Skeletal muscle satellite cell (primary cell): Measurements from ENCODE around the gene BMX.

Experiments used
- H3K27me3 ChIP-seq: 2 replicates; pipeline ENCODE4 v1.7.0; 2013; ENCODE audit warnings: low read length; ENCODE audit not compliant: control insufficient read depth, insufficient read depth
- H3K36me3 ChIP-seq: 2 replicates; pipeline ENCODE4 v1.7.0; 2013; ENCODE audit warnings: mild to moderate bottlenecking, control low read depth, low read length; ENCODE audit not compliant: insufficient read depth
- H3K4me1 ChIP-seq: 2 replicates; pipeline ENCODE4 v1.7.0; 2013; ENCODE audit warnings: low read length; ENCODE audit not compliant: control insufficient read depth, insufficient read depth
- H3K4me2 ChIP-seq: 2 replicates; pipeline ENCODE4 v1.7.0; 2013; ENCODE audit warnings: mild to moderate bottlenecking, low read length
- H3K4me3 ChIP-seq: 2 replicates; pipeline ENCODE4 v1.7.0; 2013; ENCODE audit warnings: low read length
- H3K9ac ChIP-seq: 2 replicates; pipeline ENCODE4 v1.7.0; 2013; ENCODE audit warnings: mild to moderate bottlenecking, low read depth, low read length, moderate library complexity
- H3K9me3 ChIP-seq: replicated peaks from 2 replicates; pipeline ENCODE4 v1.7.0; 2013; ENCODE audit warnings: mild to moderate bottlenecking, control low read depth, low read length

Gene BMX

DNA sequence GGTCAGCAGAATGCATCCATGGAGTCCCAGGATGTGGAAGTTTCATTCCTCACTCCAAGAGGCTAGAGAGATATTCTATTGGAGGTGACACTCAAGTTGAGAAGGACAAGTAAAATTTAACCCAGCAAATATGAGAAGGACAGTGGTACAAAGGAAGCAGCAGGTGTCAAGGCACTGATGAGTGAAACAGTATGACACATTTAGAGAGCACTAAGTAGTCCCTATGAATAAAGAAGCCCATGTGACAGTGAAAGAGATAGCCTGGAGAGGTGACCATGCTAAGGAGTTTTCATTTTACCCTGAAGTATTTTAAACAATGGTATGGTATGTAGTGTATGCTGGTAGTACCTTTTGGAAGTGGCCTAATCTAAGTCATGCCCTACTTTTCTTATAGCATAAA lies 9.2 kb downstream of the BMX start:
- Histone ChIP-seq H3K4me2 (no peak overlapping the region), H3K4me3 (no peak overlapping the region), H3K9me3 (no peaks in the 10 kb centered on the region), H3K27me3 (peaks cover 38% of the 10 kb centered on the region), H3K36me3 (no peaks in the 10 kb centered on the region), H3K4me1 (no peaks in the 10 kb centered on the region), H3K9ac (no peak overlapping the region)

DNA sequence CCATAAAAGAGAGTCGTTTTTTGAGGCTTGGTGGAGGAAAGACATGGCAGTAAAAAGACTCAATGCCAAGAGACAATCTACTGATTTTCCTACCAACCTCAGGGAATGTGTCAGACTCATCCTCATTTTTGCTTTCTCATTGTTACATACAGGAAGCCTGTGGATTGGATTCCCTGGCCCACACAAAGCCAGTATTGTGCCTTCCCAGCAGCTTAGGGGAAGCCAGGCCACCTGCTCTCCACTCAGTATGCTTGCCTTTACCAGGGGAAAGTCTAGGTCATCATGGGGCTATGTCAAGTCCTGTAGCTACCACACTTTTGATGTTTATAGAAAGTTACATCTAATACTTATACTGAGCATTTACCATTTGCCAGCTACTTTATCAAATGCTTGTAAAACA lies 11.0 kb downstream of the BMX start:
- no peak overlapping the region for H3K4me2 ChIP-seq

GRCh38 chrX:15512401-15512965 lies 11.9 kb downstream of the BMX start:
- Histone ChIP-seq H3K36me3 (no peaks in the 10 kb centered on the region), H3K27me3 (peaks cover 28% of the 10 kb centered on the region)

More for the DNA sequence above, 11.0 kb downstream of the BMX start:
- peaks cover 35% of the 10 kb centered on the region for H3K27me3 ChIP-seq
- H3K4me1 ChIP-seq: no peaks in the 10 kb centered on the region
- no peaks in the 10 kb centered on the region for H3K9me3 ChIP-seq
- no peak overlapping the region for H3K9ac ChIP-seq
- no peak overlapping the region for H3K4me3 ChIP-seq
- no peaks in the 10 kb centered on the region for H3K36me3 ChIP-seq

GRCh38 chrX:15514279-15514678 lies 13.7 kb downstream of the BMX start:
- H3K9me3 ChIP-seq: no peaks in the 10 kb centered on the region
- H3K4me1 ChIP-seq: no peaks in the 10 kb centered on the region
- peaks cover 26% of the 10 kb centered on the region for H3K27me3 ChIP-seq
- no peak overlapping the region for H3K9ac ChIP-seq
- no peaks in the 10 kb centered on the region for H3K36me3 ChIP-seq
- H3K4me3 ChIP-seq: no peak overlapping the region
- no peak overlapping the region for H3K4me2 ChIP-seq

More at GRCh38 chrX:15512401-15512965, 11.9 kb downstream of the BMX start:
- H3K9me3 ChIP-seq: no peaks in the 10 kb centered on the region
- no peak overlapping the region for H3K4me3 ChIP-seq
- no peak overlapping the region for H3K9ac ChIP-seq
- H3K4me1 ChIP-seq: no peaks in the 10 kb centered on the region
- no peak overlapping the region for H3K4me2 ChIP-seq

DNA sequence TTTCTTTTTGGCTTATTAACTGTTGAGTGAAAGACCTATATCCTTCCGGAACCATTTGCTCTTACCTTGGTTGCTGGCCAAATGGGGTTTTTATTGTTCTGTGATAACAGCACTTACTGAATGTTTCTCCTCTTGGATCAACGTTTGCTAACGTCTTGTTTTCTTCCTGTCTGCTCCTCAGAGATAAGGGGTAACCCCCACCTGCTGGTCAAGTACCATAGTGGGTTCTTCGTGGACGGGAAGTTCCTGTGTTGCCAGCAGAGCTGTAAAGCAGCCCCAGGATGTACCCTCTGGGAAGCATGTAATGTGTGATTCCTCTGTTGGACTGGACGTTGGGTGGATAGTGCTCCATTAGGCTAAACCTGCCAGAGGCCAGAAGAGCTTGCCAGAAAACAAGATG lies 15.3 kb downstream of the BMX start:
- H3K9me3 ChIP-seq: no peaks in the 10 kb centered on the region
- H3K27me3 ChIP-seq: peaks cover 20% of the 10 kb centered on the region
- H3K9ac ChIP-seq: no peak overlapping the region
- no peak overlapping the region for H3K4me3 ChIP-seq
- H3K4me1 ChIP-seq: no peaks in the 10 kb centered on the region
- H3K4me2 ChIP-seq: no peak overlapping the region
- H3K36me3 ChIP-seq: no peaks in the 10 kb centered on the region

DNA sequence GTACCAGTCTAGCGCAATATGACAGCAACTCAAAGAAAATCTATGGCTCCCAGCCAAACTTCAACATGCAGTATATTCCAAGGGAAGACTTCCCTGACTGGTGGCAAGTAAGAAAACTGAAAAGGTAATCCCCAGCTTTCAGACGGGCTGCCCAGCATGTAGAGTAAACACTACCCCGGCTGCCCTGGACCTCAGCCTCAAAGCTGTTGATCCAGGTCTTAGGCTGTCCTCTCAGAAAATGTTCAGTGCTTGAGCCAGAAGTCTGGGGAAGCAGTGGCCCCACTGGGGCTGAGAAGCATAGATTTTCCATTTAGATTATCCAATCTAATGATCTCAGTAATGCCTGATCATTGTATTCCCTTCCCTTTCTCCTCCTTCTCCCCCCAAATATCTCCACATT lies 21.9 kb downstream of the BMX start:
- Histone ChIP-seq H3K27me3 (peaks cover 14% of the 10 kb centered on the region), H3K9ac (no peak overlapping the region), H3K4me1 (no peaks in the 10 kb centered on the region), H3K36me3 (no peaks in the 10 kb centered on the region), H3K4me2 (no peak overlapping the region), H3K9me3 (no peaks in the 10 kb centered on the region), H3K4me3 (no peak overlapping the region)

DNA sequence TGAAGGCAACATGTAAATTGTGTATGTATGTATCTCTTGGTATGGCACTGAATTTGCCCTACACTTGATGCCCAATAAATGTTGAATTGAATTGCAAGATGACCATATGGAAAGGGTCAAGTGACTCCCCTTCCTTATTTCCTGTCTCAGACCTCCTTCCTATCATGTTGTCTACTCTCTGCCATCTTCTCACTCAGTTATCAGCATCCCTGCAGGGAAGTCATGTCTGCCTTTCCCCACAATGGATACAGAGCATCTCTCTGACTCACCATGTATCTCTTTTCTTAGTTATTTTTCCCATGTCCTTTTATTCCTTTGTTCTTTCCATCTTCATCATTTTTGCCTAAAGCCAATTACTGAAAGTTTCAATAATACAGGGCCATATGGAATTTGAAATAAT lies 22.5 kb downstream of the BMX start:
- Histone ChIP-seq H3K4me3 (no peak overlapping the region), H3K9me3 (no peaks in the 10 kb centered on the region), H3K4me1 (no peaks in the 10 kb centered on the region), H3K27me3 (peaks cover 18% of the 10 kb centered on the region), H3K36me3 (no peaks in the 10 kb centered on the region), H3K9ac (no peak overlapping the region), H3K4me2 (no peak overlapping the region)

DNA sequence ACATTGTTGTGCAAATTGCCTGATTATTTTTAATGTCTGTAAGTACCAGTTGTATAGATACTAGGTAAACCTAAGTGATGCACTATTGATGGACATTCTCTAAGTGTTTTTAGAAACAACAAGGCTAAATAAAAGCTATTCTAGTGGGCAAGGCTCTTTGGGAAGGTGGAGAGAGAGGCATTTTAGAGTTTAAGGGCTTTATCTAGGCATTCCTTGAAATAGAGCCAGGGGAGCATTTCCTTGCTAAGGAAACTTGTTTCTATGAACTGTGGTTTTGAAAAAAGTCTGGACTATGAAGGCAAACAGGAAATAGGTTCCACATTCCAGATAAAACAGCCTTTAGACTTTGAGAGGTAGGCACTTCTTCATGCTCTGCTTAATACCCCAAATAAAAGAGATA lies 23.8 kb downstream of the BMX start:
- no peaks in the 10 kb centered on the region for H3K9me3 ChIP-seq
- no peak overlapping the region for H3K9ac ChIP-seq
- H3K4me3 ChIP-seq: no peak overlapping the region
- no peak overlapping the region for H3K4me2 ChIP-seq
- no peaks in the 10 kb centered on the region for H3K4me1 ChIP-seq
- no peaks in the 10 kb centered on the region for H3K36me3 ChIP-seq
- H3K27me3 ChIP-seq: peaks cover 18% of the 10 kb centered on the region

GRCh38 chrX:15525664-15526416 lies 25.2 kb downstream of the BMX start:
- Histone ChIP-seq H3K4me3 (no peak overlapping the region), H3K4me2 (no peak overlapping the region), H3K36me3 (no peaks in the 10 kb centered on the region), H3K9ac (no peak overlapping the region), H3K27me3 (peaks cover 15% of the 10 kb centered on the region), H3K4me1 (no peaks in the 10 kb centered on the region), H3K9me3 (no peaks in the 10 kb centered on the region)

- peaks cover 27% of the 10 kb centered on the region for H3K27me3 ChIP-seq
- H3K9me3 ChIP-seq: no peaks in the 10 kb centered on the region
- no peaks in the 10 kb centered on the region for H3K36me3 ChIP-seq
- no peak overlapping the region for H3K4me2 ChIP-seq
- H3K9ac ChIP-seq: no peak overlapping the region
- no peak overlapping the region for H3K4me3 ChIP-seq
- no peaks in the 10 kb centered on the region for H3K4me1 ChIP-seq
Observed at GRCh38 chrX:15529165-15529564, 28.6 kb downstream of the BMX start.

DNA sequence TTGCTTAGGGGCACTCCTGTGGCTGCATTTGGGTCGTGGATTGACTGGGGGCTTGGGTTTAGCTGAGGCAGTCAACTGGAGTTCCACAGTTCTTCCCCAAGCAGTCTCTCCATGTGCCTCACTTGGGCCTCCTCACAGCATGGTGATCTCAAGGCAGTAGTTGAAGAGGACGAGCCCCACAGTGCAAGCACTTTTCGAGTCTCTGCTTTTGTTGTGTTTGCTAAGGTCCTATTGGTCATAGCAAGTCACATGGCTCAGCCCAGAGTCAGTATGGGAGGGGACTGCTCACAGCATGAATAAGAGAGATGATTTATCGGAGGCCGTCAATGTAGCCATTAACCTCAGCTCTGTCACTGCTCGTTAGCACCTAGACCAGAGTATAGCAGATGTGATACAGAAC lies 29.7 kb downstream of the BMX start:
- H3K36me3 ChIP-seq: no peaks in the 10 kb centered on the region
- H3K4me2 ChIP-seq: no peak overlapping the region
- no peak overlapping the region for H3K9ac ChIP-seq
- H3K27me3 ChIP-seq: peaks cover 30% of the 10 kb centered on the region
- no peaks in the 10 kb centered on the region for H3K4me1 ChIP-seq
- H3K4me3 ChIP-seq: no peak overlapping the region
- H3K9me3 ChIP-seq: no peaks in the 10 kb centered on the region

DNA sequence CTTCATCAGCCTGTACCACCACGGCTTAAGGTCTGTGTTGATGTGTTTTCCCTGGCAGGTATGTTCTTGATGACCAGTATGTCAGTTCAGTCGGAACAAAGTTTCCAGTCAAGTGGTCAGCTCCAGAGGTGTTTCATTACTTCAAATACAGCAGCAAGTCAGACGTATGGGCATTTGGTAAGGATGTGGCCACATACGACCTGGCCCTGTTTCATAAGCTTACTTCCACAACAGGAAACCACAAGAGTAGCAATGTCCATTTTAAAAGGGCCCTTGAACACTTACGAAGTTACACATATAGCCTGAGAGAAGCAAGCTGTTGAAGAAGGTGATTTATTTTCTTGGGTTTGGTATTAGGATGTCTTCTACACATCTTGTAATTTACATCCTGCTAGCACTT lies 46.1 kb downstream of the BMX start:
- Histone ChIP-seq H3K9me3 (no peaks in the 10 kb centered on the region), H3K27me3 (peaks cover 26% of the 10 kb centered on the region), H3K9ac (no peak overlapping the region), H3K4me1 (no peaks in the 10 kb centered on the region), H3K4me2 (no peak overlapping the region), H3K4me3 (no peak overlapping the region), H3K36me3 (no peaks in the 10 kb centered on the region)
